Upper lobe of left lung (tissue), 4 donors: ENCODE measurements around the gene PRXL2A.
"Not testable (repeated sequence)": the region's sequence is repeated elsewhere in the genome, so short reads cannot be mapped to it uniquely, and the experiment has no call there.

Source experiments
- EP300 ChIP-seq, 4 donors: sonication (generic); formaldehyde crosslinking; IDR thresholded peaks; one replicate each; pipeline ENCODE4 v1.5.1; 2017; ENCODE audit warnings: antibody characterized with exemption in 4 of 4, control low read depth in 2 of 4
- POLR2A ChIP-seq, 4 donors: fragments of 450-650 bp; IDR thresholded peaks; one replicate each; pipeline ENCODE4 v1.5.1; 2016 to 2017; ENCODE audit warnings: antibody characterized with exemption in 4 of 4, mild to moderate bottlenecking in 2 of 4
- POLR2AphosphoS5 ChIP-seq, 2 donors: sonication (generic); formaldehyde crosslinking; IDR thresholded peaks; one replicate each; pipeline ENCODE4 v1.5.1; 2017; ENCODE audit warnings: antibody characterized with exemption in 2 of 2
- TF ChIP-seq, protein P1 (sequence below), 6 experiments: fragments of 450-650 bp in 4 of 6; fragments of 200-600 bp in 2 of 6; sonication (generic) in 2 of 6; IDR thresholded peaks; one replicate each; pipeline ENCODE4 v1.5.1; 2016 to 2019; ENCODE audit warnings: antibody characterized with exemption in 6 of 6

DNA sequence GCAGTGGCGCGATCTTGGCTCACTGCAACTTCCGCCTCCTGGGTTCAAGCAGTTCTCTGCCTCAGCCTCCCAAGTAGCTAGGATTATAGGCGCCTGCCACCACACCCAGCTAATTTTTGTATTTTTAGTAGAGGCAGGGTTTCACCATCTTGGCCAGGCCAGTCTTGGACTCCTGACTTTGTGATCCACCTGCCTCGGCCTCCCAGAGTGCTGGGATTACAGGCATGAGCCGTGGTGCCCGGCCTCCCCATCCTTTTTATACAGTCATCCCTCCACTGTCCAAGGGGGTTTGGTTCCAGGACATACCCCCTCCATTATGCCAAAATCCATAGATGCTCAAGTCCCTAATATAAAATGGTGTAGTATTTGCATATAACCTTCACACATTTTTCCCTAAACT lies 67.3 kb downstream of the PRXL2A start:
- TF ChIP-seq, protein P1, sequence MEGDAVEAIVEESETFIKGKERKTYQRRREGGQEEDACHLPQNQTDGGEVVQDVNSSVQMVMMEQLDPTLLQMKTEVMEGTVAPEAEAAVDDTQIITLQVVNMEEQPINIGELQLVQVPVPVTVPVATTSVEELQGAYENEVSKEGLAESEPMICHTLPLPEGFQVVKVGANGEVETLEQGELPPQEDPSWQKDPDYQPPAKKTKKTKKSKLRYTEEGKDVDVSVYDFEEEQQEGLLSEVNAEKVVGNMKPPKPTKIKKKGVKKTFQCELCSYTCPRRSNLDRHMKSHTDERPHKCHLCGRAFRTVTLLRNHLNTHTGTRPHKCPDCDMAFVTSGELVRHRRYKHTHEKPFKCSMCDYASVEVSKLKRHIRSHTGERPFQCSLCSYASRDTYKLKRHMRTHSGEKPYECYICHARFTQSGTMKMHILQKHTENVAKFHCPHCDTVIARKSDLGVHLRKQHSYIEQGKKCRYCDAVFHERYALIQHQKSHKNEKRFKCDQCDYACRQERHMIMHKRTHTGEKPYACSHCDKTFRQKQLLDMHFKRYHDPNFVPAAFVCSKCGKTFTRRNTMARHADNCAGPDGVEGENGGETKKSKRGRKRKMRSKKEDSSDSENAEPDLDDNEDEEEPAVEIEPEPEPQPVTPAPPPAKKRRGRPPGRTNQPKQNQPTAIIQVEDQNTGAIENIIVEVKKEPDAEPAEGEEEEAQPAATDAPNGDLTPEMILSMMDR (IDR thresholded peaks at IDR 0.05): not testable (repeated sequence)
- not testable (repeated sequence) for TF ChIP-seq POLR2A, EP300, POLR2AphosphoS5 (IDR thresholded peaks at IDR 0.05)
